Stimulated activated naive CD8-positive, alpha-beta T cell treated with anti-CD3 and anti-CD28 coated beads, Interleukin-15, Interleukin-2, amounts not matched to agents 100 ng/mL and 50 ng/mL, for 24 hours (primary cell): ENCODE measurements around the gene HTR4.

ENCODE experiments used
- H3K27ac Mint-ChIP-seq: one replicate; pipeline ENCODE4 v1.8.0; 2021; ENCODE audit warnings: mild to moderate bottlenecking, mixed read lengths
- H3K27me3 Mint-ChIP-seq: one replicate; pipeline ENCODE4 v1.8.0; 2021; ENCODE audit warnings: mixed read lengths
- H3K36me3 Mint-ChIP-seq: one replicate; pipeline ENCODE4 v1.8.0; 2021; ENCODE audit warnings: low read depth, mixed read lengths
- H3K4me1 Mint-ChIP-seq: one replicate; pipeline ENCODE4 v1.8.0; 2021; ENCODE audit warnings: low read depth, mixed read lengths
- H3K4me3 Mint-ChIP-seq: one replicate; pipeline ENCODE4 v1.8.0; 2021; ENCODE audit warnings: mild to moderate bottlenecking, mixed read lengths
- H3K9me3 Mint-ChIP-seq: one replicate; pipeline ENCODE4 v1.8.0; 2021; ENCODE audit warnings: mixed read lengths

Gene HTR4

GRCh38 chr5:148509893-148510292 lies 144.4 kb downstream of the HTR4 start:
- Mint-ChIP-seq H3K27me3 (peaks cover 3% of the 10 kb centered on the region), H3K4me3 (no peak overlapping the region), H3K9me3 (no peaks in the 10 kb centered on the region), H3K36me3 (no peaks in the 10 kb centered on the region), H3K27ac (no peak overlapping the region), H3K4me1 (no peaks in the 10 kb centered on the region)

GRCh38 chr5:148507648-148508047 lies 146.7 kb downstream of the HTR4 start:
- Mint-ChIP-seq H3K36me3 (no peaks in the 10 kb centered on the region), H3K9me3 (no peaks in the 10 kb centered on the region), H3K27ac (no peak overlapping the region), H3K4me1 (no peaks in the 10 kb centered on the region), H3K27me3 (peaks cover 7% of the 10 kb centered on the region), H3K4me3 (no peak overlapping the region)

- no peaks in the 10 kb centered on the region for H3K4me1 Mint-ChIP-seq
- H3K4me3 Mint-ChIP-seq, result no peak overlapping the region
- no peak overlapping the region for H3K27ac Mint-ChIP-seq
- H3K9me3 Mint-ChIP-seq, result no peaks in the 10 kb centered on the region
- peaks cover 36% of the 10 kb centered on the region for H3K27me3 Mint-ChIP-seq
- H3K36me3 Mint-ChIP-seq, result no peaks in the 10 kb centered on the region
Measured at GRCh38 chr5:148499452-148499851, 154.9 kb downstream of the HTR4 start.

- no peaks in the 10 kb centered on the region for H3K36me3 Mint-ChIP-seq
- H3K9me3 Mint-ChIP-seq, result no peaks in the 10 kb centered on the region
- no peak overlapping the region for H3K4me3 Mint-ChIP-seq
- H3K27ac Mint-ChIP-seq, result no peak overlapping the region
- H3K27me3 Mint-ChIP-seq, result peaks cover 30% of the 10 kb centered on the region
- no peaks in the 10 kb centered on the region for H3K4me1 Mint-ChIP-seq
Measured at GRCh38 chr5:148497757-148498156, 156.6 kb downstream of the HTR4 start.

- H3K4me1 Mint-ChIP-seq, result no peaks in the 10 kb centered on the region
- H3K27ac Mint-ChIP-seq, result no peak overlapping the region
- H3K9me3 Mint-ChIP-seq, result no peaks in the 10 kb centered on the region
- no peaks in the 10 kb centered on the region for H3K36me3 Mint-ChIP-seq
- H3K4me3 Mint-ChIP-seq, result no peak overlapping the region
- H3K27me3 Mint-ChIP-seq, result peaks cover 47% of the 10 kb centered on the region
Measured at GRCh38 chr5:148492351-148492750, 162.0 kb downstream of the HTR4 start.

- Mint-ChIP-seq H3K36me3 (no peaks in the 10 kb centered on the region), H3K4me1 (no peaks in the 10 kb centered on the region), H3K9me3 (no peaks in the 10 kb centered on the region), H3K27me3 (peaks cover 49% of the 10 kb centered on the region), H3K4me3 (no peak overlapping the region), H3K27ac (no peak overlapping the region)
Measured at GRCh38 chr5:148491793-148492184, 162.5 kb downstream of the HTR4 start.

GRCh38 chr5:148491015-148491792 lies 163.1 kb downstream of the HTR4 start:
- Mint-ChIP-seq H3K27me3 (peaks cover 51% of the 10 kb centered on the region), H3K27ac (no peak overlapping the region), H3K9me3 (no peaks in the 10 kb centered on the region), H3K4me3 (no peak overlapping the region), H3K4me1 (no peaks in the 10 kb centered on the region), H3K36me3 (no peaks in the 10 kb centered on the region)

- Mint-ChIP-seq H3K4me3 (no peak overlapping the region), H3K36me3 (no peaks in the 10 kb centered on the region), H3K27ac (no peak overlapping the region), H3K4me1 (no peaks in the 10 kb centered on the region), H3K27me3 (peaks cover 56% of the 10 kb centered on the region), H3K9me3 (no peaks in the 10 kb centered on the region)
Measured at GRCh38 chr5:148488757-148489156, 165.6 kb downstream of the HTR4 start.

GRCh38 chr5:148486456-148486855 lies 167.9 kb downstream of the HTR4 start:
- no peaks in the 10 kb centered on the region for H3K36me3 Mint-ChIP-seq
- no peaks in the 10 kb centered on the region for H3K9me3 Mint-ChIP-seq
- peaks cover 55% of the 10 kb centered on the region for H3K27me3 Mint-ChIP-seq
- H3K27ac Mint-ChIP-seq, result no peak overlapping the region
- H3K4me3 Mint-ChIP-seq, result no peak overlapping the region
- H3K4me1 Mint-ChIP-seq, result no peaks in the 10 kb centered on the region

- Mint-ChIP-seq H3K4me1 (no peaks in the 10 kb centered on the region), H3K4me3 (no peak overlapping the region), H3K9me3 (no peaks in the 10 kb centered on the region), H3K36me3 (no peaks in the 10 kb centered on the region), H3K27ac (no peak overlapping the region), H3K27me3 (peaks cover 44% of the 10 kb centered on the region)
Measured at GRCh38 chr5:148484651-148485050, 169.7 kb downstream of the HTR4 start.

- Mint-ChIP-seq H3K27me3 (peaks cover 39% of the 10 kb centered on the region), H3K4me1 (no peaks in the 10 kb centered on the region), H3K36me3 (no peaks in the 10 kb centered on the region), H3K27ac (no peak overlapping the region), H3K9me3 (no peaks in the 10 kb centered on the region), H3K4me3 (no peak overlapping the region)
Measured at GRCh38 chr5:148483750-148484149, 170.6 kb downstream of the HTR4 start.

- H3K4me3 Mint-ChIP-seq, result no peak overlapping the region
- no peaks in the 10 kb centered on the region for H3K4me1 Mint-ChIP-seq
- peak overlapping the region; percentile 3 for H3K27ac Mint-ChIP-seq
- H3K27me3 Mint-ChIP-seq, result peaks cover 42% of the 10 kb centered on the region
- no peaks in the 10 kb centered on the region for H3K9me3 Mint-ChIP-seq
- H3K36me3 Mint-ChIP-seq, result no peaks in the 10 kb centered on the region
Measured at GRCh38 chr5:148482697-148483462, 171.4 kb downstream of the HTR4 start.

- H3K4me3 Mint-ChIP-seq, result no peak overlapping the region
- H3K36me3 Mint-ChIP-seq, result no peaks in the 10 kb centered on the region
- H3K4me1 Mint-ChIP-seq, result no peaks in the 10 kb centered on the region
- no peaks in the 10 kb centered on the region for H3K9me3 Mint-ChIP-seq
- H3K27ac Mint-ChIP-seq, result no peak overlapping the region
- peaks cover 41% of the 10 kb centered on the region for H3K27me3 Mint-ChIP-seq
Measured at GRCh38 chr5:148482196-148482595, 172.1 kb downstream of the HTR4 start.

GRCh38 chr5:148477429-148477828 lies 176.9 kb downstream of the HTR4 start:
- Mint-ChIP-seq H3K4me3 (no peak overlapping the region), H3K27ac (no peak overlapping the region), H3K27me3 (peaks cover 30% of the 10 kb centered on the region), H3K4me1 (no peaks in the 10 kb centered on the region), H3K36me3 (no peaks in the 10 kb centered on the region), H3K9me3 (no peaks in the 10 kb centered on the region)

GRCh38 chr5:148476302-148476701 lies 178.0 kb downstream of the HTR4 start:
- H3K27ac Mint-ChIP-seq, result no peak overlapping the region
- H3K4me3 Mint-ChIP-seq, result no peak overlapping the region
- no peaks in the 10 kb centered on the region for H3K9me3 Mint-ChIP-seq
- no peaks in the 10 kb centered on the region for H3K36me3 Mint-ChIP-seq
- H3K4me1 Mint-ChIP-seq, result no peaks in the 10 kb centered on the region
- H3K27me3 Mint-ChIP-seq, result peaks cover 28% of the 10 kb centered on the region
